Urinary bladder (tissue), 4 donors: Measurements from ENCODE around the gene HMGCS2. TPM values are rescaled to one million over a fixed set of nuclear protein-coding genes. Genes with fewer than 3 reads are reported as not detected.

Experiments used
- DNase-seq: peaks from one replicate; pipeline ENCODE4 v3.0.0-alpha.2; 2015; ENCODE audit errors: extremely low spot score
- H3K27ac ChIP-seq: one replicate; pipeline ENCODE4 v1.5.1; 2013; ENCODE audit warnings: low read depth, mild to moderate bottlenecking, moderate library complexity
- H3K36me3 ChIP-seq: one replicate; pipeline ENCODE4 v1.6.1; 2013; ENCODE audit warnings: mild to moderate bottlenecking, moderate library complexity; ENCODE audit not compliant: insufficient read depth
- H3K4me1 ChIP-seq: one replicate; pipeline ENCODE4 v1.6.1; 2013; ENCODE audit warnings: mild to moderate bottlenecking, moderate library complexity; ENCODE audit not compliant: insufficient read depth
- H3K4me3 ChIP-seq: one replicate; pipeline ENCODE4 v1.5.1; 2013; ENCODE audit warnings: low read depth, low read length
- WGBS: extraction: QIAGEN DNeasy Blood & Tissue Kit; methylation state at CpG from one replicate; pipeline ENCODE4 v1.1.7; 2013; 5-methylcytosine and 5-hydroxymethylcytosine counted together
- polyA plus RNA-seq: library from polyadenylated mRNA; stranded (reverse); fragments of 200-250 nt; gene quantifications from one replicate; pipeline ENCODE4 v1.2.3, GENCODE V29; 2013
- total RNA-seq: library from RNA; depleted of rRNA; stranded (reverse); fragments of >200 nt; gene quantifications from one replicate; pipeline ENCODE4 v1.2.3, GENCODE V29; 2014
- donor health status: healthy with polysubstance abuse.
- donor health status: healthy.

HMGCS2 gene
- total and polyA plus RNA-seq, 2 donors: 11.6 to 11.7 TPM

- no peaks in the 10 kb centered on the region for H3K4me1 ChIP-seq
- no peak for DNase-seq
- H3K4me3 ChIP-seq: no peak overlapping the region
- no peak overlapping the region for H3K27ac ChIP-seq
- 63% methylated on average over 6 of the region's 6 CpGs for WGBS
- no peaks in the 10 kb centered on the region for H3K36me3 ChIP-seq
Observed at GRCh38 chr1:119783354-119784185, 14.9 kb upstream of the HMGCS2 start.

GRCh38 chr1:119782631-119783325 is 14.1 kb upstream of the HMGCS2 start:
- Histone ChIP-seq H3K27ac (no peak overlapping the region), H3K36me3 (no peaks in the 10 kb centered on the region), H3K4me1 (no peaks in the 10 kb centered on the region), H3K4me3 (no peak overlapping the region)
- no peak for DNase-seq
- WGBS: 67% methylated on average over 7 of the region's 7 CpGs

GRCh38 chr1:119781434-119782210 is 12.9 kb upstream of the HMGCS2 start:
- no peaks in the 10 kb centered on the region for H3K36me3 ChIP-seq
- WGBS: 97% methylated on average over 11 of the region's 11 CpGs
- DNase-seq: no peak
- H3K4me3 ChIP-seq: no peak overlapping the region
- no peaks in the 10 kb centered on the region for H3K4me1 ChIP-seq
- no peak overlapping the region for H3K27ac ChIP-seq

GRCh38 chr1:119779869-119780356 is 11.2 kb upstream of the HMGCS2 start:
- no peaks in the 10 kb centered on the region for H3K36me3 ChIP-seq
- peak; percentile 73 for DNase-seq
- no peaks in the 10 kb centered on the region for H3K4me1 ChIP-seq
- H3K4me3 ChIP-seq: no peak overlapping the region
- 11% methylated on average over 5 of the region's 5 CpGs for WGBS
- no peak overlapping the region for H3K27ac ChIP-seq

- Histone ChIP-seq H3K36me3 (no peaks in the 10 kb centered on the region), H3K27ac (no peak overlapping the region)
- WGBS: 84% methylated on average over 13 of the region's 13 CpGs
Observed at GRCh38 chr1:119778886-119779560, 10.3 kb upstream of the HMGCS2 start.

GRCh38 chr1:119778359-119778758 is 9.7 kb upstream of the HMGCS2 start:
- 94% methylated on average over 6 of the region's 6 CpGs for WGBS
- no peak for DNase-seq

More at GRCh38 chr1:119778886-119779560, 10.3 kb upstream of the HMGCS2 start:
- no peak for DNase-seq
- H3K4me1 ChIP-seq: no peaks in the 10 kb centered on the region
- no peak overlapping the region for H3K4me3 ChIP-seq

GRCh38 chr1:119774746-119775490 is 6.2 kb upstream of the HMGCS2 start:
- no peak overlapping the region for H3K4me3 ChIP-seq
- 72% methylated on average over 7 of the region's 7 CpGs for WGBS
- H3K36me3 ChIP-seq: no peaks in the 10 kb centered on the region
- no peak overlapping the region for H3K27ac ChIP-seq
- no peaks in the 10 kb centered on the region for H3K4me1 ChIP-seq
- no peak for DNase-seq

More at GRCh38 chr1:119778359-119778758, 9.7 kb upstream of the HMGCS2 start:
- Histone ChIP-seq H3K4me3 (no peak overlapping the region), H3K36me3 (no peaks in the 10 kb centered on the region), H3K27ac (no peak overlapping the region), H3K4me1 (no peaks in the 10 kb centered on the region)

GRCh38 chr1:119773711-119774241 is 5.1 kb upstream of the HMGCS2 start:
- 88% methylated on average over 3 of the region's 3 CpGs for WGBS

GRCh38 chr1:119772298-119772697 is 3.6 kb upstream of the HMGCS2 start:
- H3K27ac ChIP-seq: no peak overlapping the region
- H3K4me3 ChIP-seq: no peak overlapping the region
- H3K4me1 ChIP-seq: peaks cover 1% of the 10 kb centered on the region
- H3K36me3 ChIP-seq: no peaks in the 10 kb centered on the region
- DNase-seq: no peak
- WGBS: 97% methylated on average over 2 of the region's 2 CpGs

More at GRCh38 chr1:119773711-119774241, 5.1 kb upstream of the HMGCS2 start:
- H3K4me1 ChIP-seq: peaks cover 1% of the 10 kb centered on the region
- no peak overlapping the region for H3K4me3 ChIP-seq
- H3K36me3 ChIP-seq: no peaks in the 10 kb centered on the region
- no peak overlapping the region for H3K27ac ChIP-seq
- DNase-seq: no peak

- no peak overlapping the region for H3K4me3 ChIP-seq
- H3K36me3 ChIP-seq: no peaks in the 10 kb centered on the region
- WGBS: 75% methylated on average over 3 of the region's 3 CpGs
- peaks cover 1% of the 10 kb centered on the region for H3K4me1 ChIP-seq
- H3K27ac ChIP-seq: no peak overlapping the region
- DNase-seq: no peak
Observed at GRCh38 chr1:119771770-119772169, 3.1 kb upstream of the HMGCS2 start.

GRCh38 chr1:119771016-119771415 is 2.3 kb upstream of the HMGCS2 start:
- WGBS: 40% methylated on average over 2 of the region's 2 CpGs
- H3K4me3 ChIP-seq: no peak overlapping the region

GRCh38 chr1:119767486-119767885 is 1.2 kb downstream of the HMGCS2 start:
- H3K27ac ChIP-seq: no peak overlapping the region
- 61% methylated on average over 2 of the region's 2 CpGs for WGBS

More at GRCh38 chr1:119771016-119771415, 2.3 kb upstream of the HMGCS2 start:
- Histone ChIP-seq H3K27ac (no peak overlapping the region), H3K36me3 (no peaks in the 10 kb centered on the region), H3K4me1 (peaks cover 1% of the 10 kb centered on the region)
- DNase-seq: no peak

More at GRCh38 chr1:119767486-119767885, 1.2 kb downstream of the HMGCS2 start:
- H3K4me1 ChIP-seq: peaks cover 1% of the 10 kb centered on the region
- H3K4me3 ChIP-seq: no peak overlapping the region
- no peak for DNase-seq
- no peaks in the 10 kb centered on the region for H3K36me3 ChIP-seq
